Measurements from ENCODE around the gene CDH22. TPM values are rescaled to one million over a fixed set of nuclear protein-coding genes. Genes with fewer than 3 reads are reported as not detected.

CDH22 gene
- not detected in 2 replicates for total RNA-seq

GRCh38 chr20:46308258-46309157, at the start of gene CDH22:
TSS of gene CDH22 (minus strand) at chr20:46308498. CDS start at chr20:46251294, 57,204 bp downstream.

Other genes starting within 250 kb of the CDH22 start
- gene NCOA5, start 218.5 kb downstream of the CDH22 start, total RNA-seq, result 19.2 and 20.6 TPM in 2 replicates
- gene CD40, start 190.2 kb downstream of the CDH22 start, total RNA-seq, result 18.5 and 26.6 TPM in 2 replicates
- gene ELMO2, start 98.1 kb upstream of the CDH22 start, total RNA-seq, result 22.0 and 37.0 TPM in 2 replicates
- gene ZNF334, start 205.1 kb upstream of the CDH22 start, total RNA-seq, result 6.2 and 12.2 TPM in 2 replicates
- gene OCSTAMP, start 242.2 kb upstream of the CDH22 start, total RNA-seq, result not detected in 2 replicates